Prostate gland (tissue), 2 donors: ENCODE data around the gene INHBC. TPM values are rescaled to one million over a fixed set of nuclear protein-coding genes. Genes with fewer than 3 reads are reported as not detected.

Experiments
- DNase-seq: peaks from one replicate; pipeline ENCODE4 v3.0.0-alpha.2; 2019; ENCODE audit warnings: low spot score
- H3K27ac ChIP-seq, 2 donors: fragments of 200-600 bp; sonication (generic); 2 replicates each; pipeline ENCODE4 v1.5.1; 2017 to 2019
- H3K27me3 ChIP-seq: fragments of 200-600 bp; sonication (generic); replicated peaks from 2 replicates; pipeline ENCODE4 v1.5.1; 2019; ENCODE audit not compliant: insufficient read depth
- H3K36me3 ChIP-seq, 2 donors: fragments of 200-600 bp; sonication (generic); 1 replicate in 1 of 2; 2 replicates in 1 of 2; pipeline versions ENCODE4 v1.5.1 to v1.8.1; 2017 to 2019
- H3K4me1 ChIP-seq: fragments of 200-600 bp; sonication (generic); replicated peaks from 2 replicates; pipeline ENCODE4 v1.5.1; 2019
- H3K4me3 ChIP-seq, 2 donors: fragments of 200-600 bp; sonication (generic); 2 replicates each; pipeline ENCODE4 v1.5.1; 2017 to 2019
- H3K9me3 ChIP-seq: fragments of 200-600 bp; sonication (generic); 2 replicates; pipeline ENCODE4 v1.5.1; 2017
- CTCF ChIP-seq, 4 experiments: fragments of 200-600 bp in 2 of 4; fragments of 450-650 bp in 2 of 4; sonication (generic) in 2 of 4; IDR thresholded peaks; 1 replicate in 3 of 4; 2 replicates in 1 of 4; pipeline ENCODE4 v1.5.1; 2016 to 2019; ENCODE audit warnings: antibody characterized with exemption in 4 of 4, mild to moderate bottlenecking in 2 of 4, moderate library complexity in 2 of 4
- POLR2A ChIP-seq: fragments of 450-650 bp; IDR thresholded peaks from one replicate; pipeline ENCODE4 v1.6.1; 2016; ENCODE audit warnings: antibody characterized with exemption, mild to moderate bottlenecking
- POLR2AphosphoS5 ChIP-seq: sonication (generic); formaldehyde crosslinking; IDR thresholded peaks from one replicate; pipeline ENCODE4 v1.6.1; 2017; ENCODE audit warnings: antibody characterized with exemption
- WGBS: methylation state at CpG from one replicate; pipeline ENCODE4 v1.1.5; 2018; 5-methylcytosine and 5-hydroxymethylcytosine counted together
- intact Hi-C: fragments of 100-400 bp; cut with DNase I; formaldehyde crosslinking; loops from one replicate; pipeline ENCODE4 v1.14.2; 2022
- total RNA-seq, 2 donors: library from RNA; depleted of rRNA; stranded (reverse); fragments of >200 nt; gene quantifications; one replicate each; pipeline ENCODE4 v1.1.0, GENCODE V29; 2016

The INHBC gene
- total RNA-seq, 2 donors from 2014 or later, result 0.46 to 0.57 TPM

GRCh38 chr12:57496822-57497221 is 62.2 kb downstream of the INHBC start:
- H3K27me3 ChIP-seq, result no peaks in the 10 kb centered on the region
- no peak overlapping the region for H3K4me3 ChIP-seq
- TF ChIP-seq POLR2A (no peak), POLR2AphosphoS5 (no peak), CTCF (IDR thresholded peaks at IDR 0.05) (no peak)
- no peaks in the 10 kb centered on the region for H3K4me1 ChIP-seq
- intact Hi-C loops, result no loop called here
- H3K9me3 ChIP-seq, result no peaks in the 10 kb centered on the region
- H3K27ac ChIP-seq, result no peak overlapping the region
- H3K36me3 ChIP-seq, result peaks cover 4 to 8% of the 10 kb centered on the region in 2 donors
- DNase-seq, result no peak

- no peak overlapping the region for H3K4me3 ChIP-seq
- H3K4me1 ChIP-seq, result no peaks in the 10 kb centered on the region
- WGBS, result 93% methylated on average over 12 of the region's 12 CpGs
- TF ChIP-seq POLR2A, result no peak
- TF ChIP-seq CTCF (IDR thresholded peaks at IDR 0.05), result no peak
- TF ChIP-seq POLR2AphosphoS5, result no peak
- no peaks in the 10 kb centered on the region for H3K9me3 ChIP-seq
- no peak for DNase-seq
- intact Hi-C loops, result no loop called here
- peaks cover 4 to 8% of the 10 kb centered on the region in 2 donors for H3K36me3 ChIP-seq
- H3K27me3 ChIP-seq, result no peaks in the 10 kb centered on the region
- H3K27ac ChIP-seq, result no peak overlapping the region
Observed at GRCh38 chr12:57497223-57498131, 62.9 kb downstream of the INHBC start.

GRCh38 chr12:57498132-57498502 is 63.5 kb downstream of the INHBC start:
- intact Hi-C loops, result no loop called here

GRCh38 chr12:57498571-57498970 is 64.0 kb downstream of the INHBC start:
- TF ChIP-seq POLR2AphosphoS5 (no peak), POLR2A (no peak), CTCF (IDR thresholded peaks at IDR 0.05) (no peak)
- WGBS, result 89% methylated on average over 4 of the region's 4 CpGs
- Histone ChIP-seq H3K36me3 (peaks cover 4 to 8% of the 10 kb centered on the region in 2 donors), H3K27me3 (no peaks in the 10 kb centered on the region), H3K4me1 (no peaks in the 10 kb centered on the region), H3K4me3 (no peak overlapping the region), H3K27ac (no peak overlapping the region), H3K9me3 (no peaks in the 10 kb centered on the region)
- no peak for DNase-seq
- intact Hi-C loops, result no loop called here

More at GRCh38 chr12:57498132-57498502, 63.5 kb downstream of the INHBC start:
- TF ChIP-seq POLR2A, result no peak
- no peak for TF ChIP-seq CTCF (IDR thresholded peaks at IDR 0.05)
- TF ChIP-seq POLR2AphosphoS5, result no peak
- Histone ChIP-seq H3K4me3 (no peak overlapping the region), H3K4me1 (no peaks in the 10 kb centered on the region), H3K9me3 (no peaks in the 10 kb centered on the region), H3K27ac (no peak overlapping the region), H3K36me3 (peaks cover 4 to 8% of the 10 kb centered on the region in 2 donors), H3K27me3 (no peaks in the 10 kb centered on the region)
- WGBS, result 78% methylated on average over 9 of the region's 9 CpGs
- no peak for DNase-seq

- no peak overlapping the region for H3K27ac ChIP-seq
- H3K36me3 ChIP-seq, result peaks cover 7 to 8% of the 10 kb centered on the region in 2 donors
- no peaks in the 10 kb centered on the region for H3K9me3 ChIP-seq
- DNase-seq, result no peak
- no peaks in the 10 kb centered on the region for H3K4me1 ChIP-seq
- TF ChIP-seq POLR2AphosphoS5 (no peak), POLR2A (no peak), CTCF (IDR thresholded peaks at IDR 0.05) (no peak)
- H3K27me3 ChIP-seq, result no peaks in the 10 kb centered on the region
- WGBS, result 94% methylated on average over 11 of the region's 11 CpGs
- intact Hi-C loops, result no loop called here
- H3K4me3 ChIP-seq, result no peak overlapping the region
Observed at GRCh38 chr12:57500213-57500612, 65.6 kb downstream of the INHBC start.
